KMS-11 (cell line): ENCODE data around the gene ZNF350.
A peak's percentile ranks its signal among the peaks of the same experiment; 100 is the strongest.

Experiments
- H2AFZ ChIP-seq: fragments of 200-600 bp; sonication (generic); 2 replicates; pipeline ENCODE4 v1.6.1; 2016; ENCODE audit warnings: antibody characterized with exemption, mixed run types, low read depth
- H3K27ac ChIP-seq: fragments of 200-600 bp; sonication (generic); 2 replicates; pipeline ENCODE4 v1.6.1; 2016; ENCODE audit warnings: mild to moderate bottlenecking, mixed run types
- H3K27me3 ChIP-seq: fragments of 200-600 bp; sonication (generic); 2 replicates; pipeline ENCODE4 v1.6.1; 2017; ENCODE audit warnings: mild to moderate bottlenecking, low read depth, mixed run types, moderate library complexity; ENCODE audit not compliant: insufficient read depth
- H3K36me3 ChIP-seq: fragments of 200-600 bp; sonication (generic); 2 replicates; pipeline ENCODE4 v1.6.1; 2017; ENCODE audit warnings: mild to moderate bottlenecking, mixed run types; ENCODE audit not compliant: insufficient read depth
- H3K4me1 ChIP-seq: fragments of 200-600 bp; sonication (generic); 2 replicates; pipeline ENCODE4 v1.6.1; 2016; ENCODE audit warnings: mild to moderate bottlenecking, low read depth, mixed run types; ENCODE audit not compliant: poor library complexity, severe bottlenecking
- H3K4me2 ChIP-seq: fragments of 200-600 bp; sonication (generic); 2 replicates; pipeline ENCODE4 v1.7.0; 2016; ENCODE audit warnings: mild to moderate bottlenecking, mixed run types
- H3K4me3 ChIP-seq: fragments of 200-600 bp; sonication (generic); IDR thresholded peaks from 2 replicates; pipeline ENCODE4 v1.6.1; 2017; ENCODE audit warnings: low read depth, low read length, mixed read lengths; ENCODE audit not compliant: insufficient read depth
- H3K79me2 ChIP-seq: fragments of 200-600 bp; sonication (generic); 2 replicates; pipeline ENCODE4 v1.6.1; 2016; ENCODE audit warnings: low read depth, mixed run types; ENCODE audit not compliant: insufficient read depth
- H3K9ac ChIP-seq: fragments of 200-600 bp; sonication (generic); 2 replicates; pipeline ENCODE4 v1.6.1; 2016; ENCODE audit warnings: mild to moderate bottlenecking, mixed run types
- H4K20me1 ChIP-seq: fragments of 200-600 bp; sonication (generic); 2 replicates; pipeline ENCODE4 v1.6.1; 2016; ENCODE audit warnings: mild to moderate bottlenecking, mixed run types; ENCODE audit not compliant: insufficient read depth
- CTCF ChIP-seq: fragments of 200-600 bp; sonication (generic); conservative IDR thresholded peaks from 2 replicates; pipeline ENCODE4 v1.6.1; 2017; ENCODE audit warnings: low read depth, mild to moderate bottlenecking, antibody characterized with exemption, low read length, moderate library complexity, mixed read lengths

Gene ZNF350

DNA sequence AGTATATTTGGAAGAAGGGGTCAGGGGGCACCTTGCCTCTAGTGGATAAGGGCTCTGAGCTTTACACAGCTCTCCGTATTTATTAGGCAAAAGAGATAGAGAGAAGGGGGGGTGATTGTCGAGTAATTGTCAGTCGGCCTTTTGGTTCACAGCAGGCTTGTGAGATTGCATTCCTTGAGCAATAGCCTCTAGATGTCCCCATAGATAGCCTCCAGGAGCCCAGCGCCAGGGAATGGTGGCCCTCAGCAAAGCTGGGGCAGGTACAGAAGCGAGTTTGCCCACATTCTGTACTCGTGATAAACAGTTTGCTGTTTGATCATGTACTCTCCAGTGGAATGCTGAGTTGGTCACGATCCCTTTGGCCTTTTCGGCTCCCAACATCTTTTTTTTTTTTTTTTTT is 54.7 kb downstream of the ZNF350 start:
- no peaks in the 10 kb centered on the region for H3K79me2 ChIP-seq
- no peak overlapping the region for H3K9ac ChIP-seq
- no peak for TF ChIP-seq CTCF
- no peak overlapping the region for H3K4me2 ChIP-seq
- H3K36me3 ChIP-seq, result no peaks in the 10 kb centered on the region; the same call in 1 of the 2 replicates
- no peaks in the 10 kb centered on the region for H3K4me1 ChIP-seq
- H3K27me3 ChIP-seq, result no peaks in the 10 kb centered on the region
- H4K20me1 ChIP-seq, result no peaks in the 10 kb centered on the region
- no peak overlapping the region for H2AFZ ChIP-seq
- no peak overlapping the region for H3K4me3 ChIP-seq
- no peak overlapping the region for H3K27ac ChIP-seq

DNA sequence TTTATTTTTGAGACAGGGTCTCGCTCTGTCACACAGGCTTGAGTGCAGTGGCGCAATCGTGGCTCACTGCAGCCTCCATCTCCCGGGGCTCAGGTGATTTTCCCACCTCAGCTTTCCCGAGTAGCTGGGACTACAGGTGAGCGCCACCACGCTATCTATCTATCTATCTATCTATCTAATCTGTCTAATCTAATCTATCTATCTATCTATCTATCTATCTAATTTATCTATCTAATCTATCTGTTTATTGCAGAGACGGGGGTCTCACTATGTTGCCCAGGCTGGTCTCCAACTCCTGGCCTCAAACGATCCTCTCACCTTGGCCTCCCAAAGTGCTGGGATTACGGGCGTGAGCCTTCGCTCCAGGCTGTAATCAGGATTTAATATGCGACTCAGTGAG is 58.8 kb downstream of the ZNF350 start:
- no peaks in the 10 kb centered on the region for H3K27me3 ChIP-seq
- H3K9ac ChIP-seq, result no peak overlapping the region; the same call in 1 of the 2 replicates
- no peak overlapping the region for H3K27ac ChIP-seq
- H3K4me3 ChIP-seq, result no peak overlapping the region
- H3K36me3 ChIP-seq, result no peaks in the 10 kb centered on the region; the same call in 1 of the 2 replicates
- H3K79me2 ChIP-seq, result no peaks in the 10 kb centered on the region
- no peak for TF ChIP-seq CTCF
- no peak overlapping the region for H3K4me2 ChIP-seq
- H3K4me1 ChIP-seq, result no peaks in the 10 kb centered on the region
- no peaks in the 10 kb centered on the region for H4K20me1 ChIP-seq
- H2AFZ ChIP-seq, result no peak overlapping the region

- Histone ChIP-seq H3K9ac (peak within 1 kb of the TSS; percentile 2; the same call in 1 of the 2 replicates), H3K79me2 (no peaks in the 10 kb centered on the region), H2AFZ (peak within 1 kb of the TSS; percentile 43), H3K4me2 (no peak within 1 kb of the TSS), H4K20me1 (no peaks in the 10 kb centered on the region), H3K4me3 (no peak within 1 kb of the TSS), H3K4me1 (no peaks in the 10 kb centered on the region), H3K27me3 (no peaks in the 10 kb centered on the region), H3K36me3 (no peaks in the 10 kb centered on the region; the same call in 1 of the 2 replicates), H3K27ac (no peak within 1 kb of the TSS)
- TF ChIP-seq CTCF, result no peak
These were observed 59.6 kb downstream of the ZNF350 start, which contains the start of gene ZNF613 for GRCh38 chr19:51926784-51927741. Gene ZNF613 (plus strand): TSS chr19:51927472. CDS start chr19:51936221, 8,749 bp downstream.

DNA sequence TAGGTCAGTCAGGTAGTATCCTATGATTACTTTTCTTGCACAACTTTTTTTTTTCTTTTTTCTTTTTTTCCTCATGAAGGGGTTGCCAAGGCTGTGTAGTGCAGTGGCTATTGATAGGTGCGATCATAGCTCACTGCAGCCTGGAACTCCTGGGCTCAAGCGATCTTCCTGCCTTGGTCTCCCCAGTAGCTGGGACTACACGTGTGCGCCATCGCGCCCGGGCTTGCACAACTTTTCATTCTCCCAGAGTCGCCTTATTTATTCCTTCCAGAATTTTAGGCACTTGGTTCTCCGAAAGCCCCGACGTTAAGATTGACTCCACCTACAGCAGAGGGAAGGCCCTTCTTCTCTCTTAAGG is 60.2 kb downstream of the ZNF350 start:
- Histone ChIP-seq H3K4me1 (no peaks in the 10 kb centered on the region), H3K27ac (no peak overlapping the region), H3K36me3 (no peaks in the 10 kb centered on the region; the same call in 1 of the 2 replicates), H3K4me2 (no peak overlapping the region), H4K20me1 (no peaks in the 10 kb centered on the region), H3K27me3 (no peaks in the 10 kb centered on the region), H3K9ac (no peak overlapping the region), H3K4me3 (no peak overlapping the region), H2AFZ (peak overlapping the region; percentile 43; the same call in 1 of the 2 replicates), H3K79me2 (no peaks in the 10 kb centered on the region)
- TF ChIP-seq CTCF, result no peak
